GM12864 (cell line): Measurements from ENCODE around the gene ATP6V1G2.

Source experiments
- DNase-seq: peaks from one replicate; pipeline ENCODE4 v3.0.0-alpha.2; 2011; ENCODE audit warnings: low read depth
- H3K4me3 ChIP-seq: 2 replicates; pipeline ENCODE4 v1.5.1; 2011; ENCODE audit warnings: mild to moderate bottlenecking, low read depth, low read length, control low read depth
- CTCF ChIP-seq: IDR thresholded peaks from 2 replicates; pipeline ENCODE4 v1.5.1; 2011; ENCODE audit warnings: low read depth, mild to moderate bottlenecking, moderate library complexity, low read length, control low read depth, inconsistent platforms; ENCODE audit errors: missing control alignments

Gene ATP6V1G2

GRCh38 chr6:31531771-31532643 lies 14.4 kb downstream of the ATP6V1G2 start:
- H3K4me3 ChIP-seq: no peak overlapping the region
- no peak for TF ChIP-seq CTCF
- no peak for DNase-seq

DNA sequence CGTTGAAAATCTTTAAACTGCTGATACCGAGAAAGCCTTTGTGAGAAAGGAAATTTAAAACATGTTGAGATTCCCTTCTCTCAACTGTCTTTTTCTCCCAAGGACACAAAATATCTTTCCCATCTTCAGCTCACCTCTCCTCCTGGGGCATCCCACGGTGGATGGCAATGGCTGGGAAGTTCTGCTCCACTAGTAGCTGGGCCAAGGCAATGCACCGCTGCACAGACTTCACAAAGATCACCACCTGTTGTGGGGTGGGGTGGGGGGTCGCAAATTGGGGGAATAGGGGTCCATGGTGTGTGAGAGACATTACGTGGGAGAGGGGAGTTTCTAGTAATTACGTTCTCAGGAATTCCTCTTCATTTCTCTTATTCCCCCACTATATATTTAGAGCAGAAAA lies 15.2 kb downstream of the ATP6V1G2 start:
- no peak for TF ChIP-seq CTCF
- H3K4me3 ChIP-seq: no peak overlapping the region

DNA sequence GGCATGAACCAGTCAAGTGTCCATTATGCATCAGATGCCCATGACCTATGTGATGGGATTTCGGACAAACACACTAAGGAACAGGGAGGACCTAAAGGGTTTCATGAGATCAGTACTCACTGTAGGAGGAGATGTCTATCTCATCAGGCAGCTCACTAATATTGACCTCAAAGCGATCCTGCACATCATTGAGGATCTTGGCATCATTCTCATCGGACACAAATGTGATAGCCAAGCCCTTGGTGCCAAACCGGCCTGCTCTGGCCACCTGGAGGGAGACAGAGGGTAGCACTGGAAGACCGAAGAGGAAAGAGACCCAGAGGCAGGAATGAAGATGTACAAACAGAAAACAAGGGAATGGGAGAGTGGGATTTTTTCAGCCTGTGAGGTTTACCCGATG lies 15.7 kb downstream of the ATP6V1G2 start:
- no peak for TF ChIP-seq CTCF
- no peak overlapping the region for H3K4me3 ChIP-seq
- DNase-seq: no peak

More for the DNA sequence above, 15.2 kb downstream of the ATP6V1G2 start:
- no peak for DNase-seq

DNA sequence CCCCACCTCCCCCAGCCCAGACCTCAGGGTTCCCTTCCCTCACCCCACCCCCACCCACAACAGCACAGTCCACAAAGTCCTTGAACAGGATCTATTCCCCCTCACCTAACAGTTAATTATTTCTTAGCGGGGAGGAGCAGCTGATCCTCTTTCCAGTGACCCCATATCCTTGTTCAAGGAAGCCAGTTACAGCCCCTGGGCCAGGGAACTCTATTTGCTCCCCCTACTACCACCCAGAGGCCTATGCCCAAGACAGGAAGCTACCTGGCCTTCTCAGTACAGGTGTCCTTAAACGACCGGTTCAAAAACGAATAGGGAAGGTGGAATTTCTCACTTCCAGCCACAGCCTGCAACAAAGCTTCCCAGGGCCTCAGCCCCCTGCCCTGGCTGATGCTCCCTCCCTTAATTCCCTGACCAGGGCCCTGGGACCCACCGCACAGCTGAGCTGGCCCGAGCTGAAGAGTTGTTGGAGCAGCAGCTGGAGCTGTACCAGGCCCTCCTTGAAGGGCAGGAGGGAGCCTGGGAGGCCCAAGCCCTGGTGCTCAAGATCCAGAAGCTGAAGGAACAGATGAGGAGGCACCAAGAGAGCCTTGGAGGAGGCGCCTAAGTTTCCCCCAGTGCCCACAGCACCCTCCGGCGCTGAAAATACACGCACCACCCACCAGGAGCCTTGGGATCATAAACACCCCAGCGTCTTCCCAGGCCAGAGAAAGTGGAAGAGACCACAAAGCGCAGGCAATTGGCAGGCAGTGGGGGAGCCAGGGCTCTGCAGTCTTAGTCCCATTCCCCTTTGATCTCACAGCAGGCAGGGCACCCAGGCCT lies 16.9 kb downstream of the ATP6V1G2 start:
- TF ChIP-seq CTCF: no peak
- DNase-seq: no peak
- H3K4me3 ChIP-seq: no peak overlapping the region

DNA sequence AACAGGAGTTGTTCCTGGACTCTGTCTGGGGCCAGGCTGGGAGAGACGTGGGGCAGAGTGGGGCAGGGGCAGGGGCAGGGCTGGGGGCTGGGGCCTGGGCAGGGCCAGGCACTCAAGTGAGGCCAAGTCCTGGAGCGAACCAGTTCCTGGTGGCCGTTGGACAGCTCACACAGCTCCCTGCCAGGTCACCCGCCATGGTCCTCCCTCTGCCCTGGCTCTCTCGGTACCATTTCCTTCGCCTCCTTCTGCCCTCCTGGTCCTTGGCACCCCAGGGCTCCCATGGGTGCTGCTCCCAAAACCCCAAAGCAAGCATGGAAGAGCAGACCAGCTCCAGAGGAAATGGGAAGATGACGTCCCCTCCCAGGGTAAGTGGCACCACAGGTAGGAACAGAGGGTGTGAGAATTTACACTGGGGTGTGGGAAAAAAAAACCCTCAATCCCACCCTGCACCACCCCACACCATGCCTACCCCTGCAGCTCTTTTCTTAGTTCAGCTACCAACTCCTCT lies 17.5 kb downstream of the ATP6V1G2 start, which contains the start of gene MCCD1:
TSS of gene MCCD1 (plus strand) at position 142 of the 508 bp plus-strand sequence. CDS start at position 195, 53 bp downstream.
- TF ChIP-seq CTCF: no peak
- DNase-seq: no peak
- no peak within 1 kb of the TSS for H3K4me3 ChIP-seq

- H3K4me3 ChIP-seq: no peak overlapping the region
- TF ChIP-seq CTCF: no peak
- no peak for DNase-seq
Measured at GRCh38 chr6:31528307-31528777, 18.1 kb downstream of the ATP6V1G2 start.
